ENCODE measurements around the gene SYP.

DNA sequence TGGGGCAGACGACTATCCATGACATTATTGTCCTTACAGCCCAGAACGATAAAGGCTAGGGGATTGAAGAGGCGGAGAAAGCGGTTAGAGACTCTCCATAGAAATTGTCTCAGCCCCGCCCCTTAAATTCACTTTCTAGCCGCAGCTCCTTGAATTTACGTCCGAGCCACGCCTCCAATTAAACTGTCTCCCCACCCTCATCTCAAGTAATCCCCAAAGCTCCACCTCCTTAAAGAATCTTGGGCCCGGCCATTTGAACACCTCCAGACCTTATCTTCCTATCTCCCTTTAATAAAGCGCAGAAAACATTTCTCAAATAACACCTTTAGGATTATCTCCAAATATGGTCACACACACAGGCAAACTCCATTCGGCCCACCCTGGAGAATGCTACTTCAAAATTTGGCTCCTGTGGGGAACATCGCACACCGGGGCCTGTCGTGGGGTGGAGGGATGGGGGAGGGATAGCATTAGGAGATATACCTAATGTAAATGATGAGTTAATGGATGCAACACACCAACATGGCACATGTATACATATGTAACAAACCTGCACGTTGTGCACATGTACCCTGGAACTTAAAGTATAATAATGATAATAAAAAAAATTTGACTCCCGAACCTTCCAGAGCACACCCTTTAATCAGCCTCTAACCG lies 44.6 kb downstream of the SYP start:
- TF ChIP-seq EZH2 (IDR thresholded peaks at IDR 0.05; ENCODE audit: insufficient read depth, low read length): no peak
- no peak for TF ChIP-seq CTCF (IDR thresholded peaks at IDR 0.05; ENCODE audit: insufficient read depth, low read depth, low read length)
